ELR (cell line): ENCODE data around the gene PLGLB1.
"Not testable (repeated sequence)": the region's sequence is repeated elsewhere in the genome, so short reads cannot be mapped to it uniquely, and the experiment has no call there.

Experiments
- DNase-seq: peaks from one replicate; pipeline ENCODE4 v3.0.0-alpha.2; 2015; ENCODE audit warnings: low read depth

Gene PLGLB1

GRCh38 chr2:87021744-87022143 lies at the start of gene PLGLB1:
PLGLB1 (minus strand) TSS chr2:87021844; CDS start chr2:87021783, 61 bp downstream.
- DNase-seq: not testable (repeated sequence)

GRCh38 chr2:87064305-87064704 lies 42.7 kb upstream of the PLGLB1 start:
- not testable (repeated sequence) for DNase-seq

- not testable (repeated sequence) for DNase-seq
Measured at GRCh38 chr2:87063431-87063830, 41.8 kb upstream of the PLGLB1 start.

- not testable (repeated sequence) for DNase-seq
Measured at GRCh38 chr2:87061519-87061918, 39.9 kb upstream of the PLGLB1 start.

GRCh38 chr2:87057606-87058005 lies 36.0 kb upstream of the PLGLB1 start:
- DNase-seq: not testable (repeated sequence)

GRCh38 chr2:87056843-87057242 lies 35.2 kb upstream of the PLGLB1 start:
- DNase-seq: not testable (repeated sequence)

GRCh38 chr2:87056435-87056834 lies 34.8 kb upstream of the PLGLB1 start:
- not testable (repeated sequence) for DNase-seq

GRCh38 chr2:87054375-87054774 lies 32.7 kb upstream of the PLGLB1 start:
- DNase-seq: not testable (repeated sequence)

GRCh38 chr2:87041321-87041978 lies 19.8 kb upstream of the PLGLB1 start:
- not testable (repeated sequence) for DNase-seq

- DNase-seq: not testable (repeated sequence)
Measured at GRCh38 chr2:87028607-87029006, 7.0 kb upstream of the PLGLB1 start.

- DNase-seq: not testable (repeated sequence)
Measured at GRCh38 chr2:87026816-87027215, 5.2 kb upstream of the PLGLB1 start.

GRCh38 chr2:87025927-87026326 lies 4.3 kb upstream of the PLGLB1 start:
- not testable (repeated sequence) for DNase-seq

- not testable (repeated sequence) for DNase-seq
Measured at GRCh38 chr2:87023988-87024615, 2.5 kb upstream of the PLGLB1 start.

- DNase-seq: not testable (repeated sequence)
Measured at GRCh38 chr2:87021043-87021442, 601 bp downstream of the PLGLB1 start.

GRCh38 chr2:87019053-87019452 lies 2.6 kb downstream of the PLGLB1 start:
- not testable (repeated sequence) for DNase-seq

GRCh38 chr2:87014489-87015169 lies 7.0 kb downstream of the PLGLB1 start:
- not testable (repeated sequence) for DNase-seq

- not testable (repeated sequence) for DNase-seq
Measured at GRCh38 chr2:87004398-87004797, 17.2 kb downstream of the PLGLB1 start.
